ENCODE data around the gene CRELD2. TPM values are rescaled to one million over a fixed set of nuclear protein-coding genes. Genes with fewer than 3 reads are reported as not detected.
A peak's percentile ranks its signal among the peaks of the same experiment; 100 is the strongest.

CRELD2 gene
- total RNA-seq, 1 donor from 2014 or later, result 44.3 TPM

DNA sequence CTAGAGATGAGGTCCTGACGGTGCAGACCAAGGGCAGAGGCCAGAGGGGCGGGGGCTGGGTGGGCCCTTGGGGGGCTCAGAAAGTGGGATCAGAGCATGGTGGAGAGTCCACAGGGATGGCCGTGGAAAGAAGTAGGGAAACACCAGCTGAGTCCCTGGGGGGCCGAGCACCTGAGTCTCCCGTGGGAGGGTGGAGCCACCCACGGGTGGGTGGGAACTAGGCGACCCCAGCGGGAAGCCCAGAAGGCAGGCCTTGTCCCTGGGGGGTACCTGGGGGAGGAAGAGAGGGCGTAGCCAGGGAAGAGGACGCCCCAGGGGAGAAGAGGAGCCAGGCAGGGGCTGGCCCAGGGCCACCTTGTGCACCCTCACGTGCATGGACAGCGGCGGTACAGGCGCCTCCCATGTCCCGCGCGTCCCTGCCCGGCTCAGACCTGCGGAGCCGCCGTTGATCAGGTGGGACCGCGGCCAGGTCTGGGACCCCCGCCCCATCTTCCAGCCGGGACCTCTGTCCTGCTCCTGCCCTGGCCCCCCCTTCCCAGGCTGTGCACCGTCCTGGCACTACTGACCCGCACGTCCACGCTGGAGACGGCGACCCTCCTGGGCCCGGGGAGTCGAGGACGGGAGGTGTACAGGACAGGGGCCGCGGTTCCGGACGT lies 10.2 kb downstream of the CRELD2 start:
- Mint-ChIP-seq H3K4me3 (ENCODE audit: unreplicated experiment) (no peak overlapping the region), H3K27ac (ENCODE audit: unreplicated experiment) (no peak overlapping the region), H3K27me3 (ENCODE audit: low read depth) (no peaks in the 10 kb centered on the region), H3K36me3 (ENCODE audit: low read depth) (peaks cover 7% of the 10 kb centered on the region), H3K9me3 (ENCODE audit: low read depth) (no peaks in the 10 kb centered on the region), H3K4me1 (ENCODE audit: low read depth) (peaks cover 12% of the 10 kb centered on the region)
- no peak for TF ChIP-seq CTCF (IDR thresholded peaks at IDR 0.05)
- no peak for DNase-seq (ENCODE audit: low spot score)

DNA sequence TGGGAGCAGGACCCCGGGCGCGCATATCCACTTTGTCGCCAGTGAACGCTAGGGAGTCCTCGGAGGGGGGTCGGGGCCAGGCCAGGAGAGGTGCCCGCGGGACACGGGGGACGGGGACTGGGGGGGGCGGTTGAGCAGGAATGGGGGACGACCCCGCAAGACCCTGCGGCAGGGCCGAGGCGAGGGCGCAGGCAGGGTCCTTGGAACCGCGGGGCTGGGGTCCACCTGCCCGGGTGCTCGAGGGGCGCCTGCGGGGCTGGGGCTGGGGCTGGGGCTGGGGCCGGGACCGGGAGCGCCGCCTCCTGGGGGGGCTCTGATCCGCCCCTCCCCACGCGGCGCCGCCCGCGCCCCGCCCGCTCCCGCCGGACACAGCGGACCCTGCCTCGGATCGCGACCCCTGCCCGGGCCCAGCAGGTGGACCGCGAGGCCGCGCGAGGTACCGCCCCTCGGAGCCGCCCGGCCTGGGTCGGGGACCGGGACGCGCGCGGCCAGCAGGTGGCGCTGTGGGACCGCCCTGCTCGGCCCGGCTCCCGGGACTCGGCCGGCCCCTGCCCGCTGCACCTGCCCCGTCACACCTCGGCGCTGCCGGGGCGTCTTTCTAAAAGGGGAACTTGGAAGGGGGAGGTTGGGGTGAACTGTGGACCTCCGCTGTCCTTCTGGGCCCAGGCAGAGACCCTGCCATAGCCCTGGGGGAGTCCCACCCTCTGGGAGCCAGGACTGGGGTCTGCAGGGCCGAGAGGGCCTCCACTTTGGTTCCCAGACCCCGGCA lies 11.0 kb downstream of the CRELD2 start:
- TF ChIP-seq CTCF (IDR thresholded peaks at IDR 0.05), result peak; percentile 89
- Mint-ChIP-seq H3K27me3 (ENCODE audit: low read depth) (no peaks in the 10 kb centered on the region), H3K36me3 (ENCODE audit: low read depth) (peaks cover 7% of the 10 kb centered on the region), H3K9me3 (ENCODE audit: low read depth) (no peaks in the 10 kb centered on the region), H3K4me3 (ENCODE audit: unreplicated experiment) (no peak overlapping the region), H3K27ac (ENCODE audit: unreplicated experiment) (no peak overlapping the region), H3K4me1 (ENCODE audit: low read depth) (peaks cover 12% of the 10 kb centered on the region)
- no peak for DNase-seq (ENCODE audit: low spot score)

DNA sequence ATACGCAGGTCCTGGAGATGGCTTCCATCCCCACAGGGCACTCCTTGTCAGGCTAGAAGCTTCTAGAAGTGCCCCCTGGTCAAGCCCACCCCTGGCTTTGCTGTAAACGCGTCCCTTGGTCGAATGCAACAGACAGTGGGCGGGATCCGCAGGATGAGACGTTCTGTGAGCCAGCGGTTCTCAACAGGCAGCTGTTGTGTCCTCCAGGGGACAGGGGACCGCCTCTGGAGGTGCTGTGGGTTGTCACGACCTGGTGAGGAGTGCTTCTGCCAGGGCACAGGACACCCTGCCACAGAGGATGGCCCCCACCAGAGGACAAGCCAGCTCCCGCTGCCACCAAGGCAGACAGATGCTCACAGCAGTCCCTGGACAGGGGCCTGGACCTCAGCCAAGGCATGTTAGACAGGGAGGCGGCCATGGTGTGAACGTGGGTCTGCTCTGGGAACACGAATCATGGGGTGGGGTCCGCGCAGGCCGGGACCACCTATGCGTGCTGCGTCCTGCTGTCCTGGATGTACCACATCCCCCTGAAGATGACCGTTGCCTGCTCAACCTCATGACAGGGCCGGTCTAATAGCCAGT lies 11.7 kb downstream of the CRELD2 start:
- Mint-ChIP-seq H3K27me3 (ENCODE audit: low read depth) (no peaks in the 10 kb centered on the region), H3K9me3 (ENCODE audit: low read depth) (no peaks in the 10 kb centered on the region), H3K27ac (ENCODE audit: unreplicated experiment) (no peak overlapping the region), H3K36me3 (ENCODE audit: low read depth) (peaks cover 7% of the 10 kb centered on the region), H3K4me1 (ENCODE audit: low read depth) (peaks cover 12% of the 10 kb centered on the region), H3K4me3 (ENCODE audit: unreplicated experiment) (no peak overlapping the region)
- no peak for DNase-seq (ENCODE audit: low spot score)
- TF ChIP-seq CTCF (IDR thresholded peaks at IDR 0.05), result no peak

DNA sequence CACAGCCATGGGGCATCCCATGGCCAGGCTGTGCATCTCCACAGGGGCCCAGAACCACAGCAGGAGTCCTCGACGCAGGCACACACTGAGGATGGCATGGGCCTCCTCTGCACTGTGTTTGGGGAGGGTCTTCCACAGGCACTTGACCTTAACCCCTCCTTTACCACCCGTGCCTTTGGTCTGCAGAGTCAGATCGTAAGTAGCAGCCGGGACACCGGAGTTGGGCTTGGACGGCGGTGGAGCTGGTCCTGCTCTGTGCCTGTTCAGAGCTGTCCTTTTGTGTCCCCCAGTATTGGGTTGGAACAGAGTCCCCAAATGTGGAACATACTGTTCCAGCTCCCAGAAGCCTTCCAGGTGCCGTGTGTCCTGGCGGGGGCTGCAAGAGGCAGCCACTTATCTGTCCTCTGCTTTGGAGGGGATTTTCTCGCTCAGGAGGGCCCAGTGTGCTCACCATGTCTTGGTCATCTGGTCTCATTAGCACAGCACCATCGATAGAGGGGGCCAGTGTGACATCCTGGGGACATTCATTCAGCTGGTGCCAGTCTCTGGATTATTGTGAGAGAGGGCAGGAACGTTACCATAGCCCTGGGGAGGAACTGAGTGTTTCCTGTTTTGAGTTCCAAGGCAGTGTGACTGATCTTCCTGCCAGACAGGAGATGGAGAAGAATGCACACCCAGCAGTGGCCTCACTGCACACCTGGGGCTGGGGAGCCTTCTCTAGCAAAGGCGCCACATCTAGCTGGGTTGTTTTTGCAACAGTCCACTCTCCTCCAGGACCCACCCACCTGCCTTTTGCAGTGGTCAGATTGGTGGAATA lies 12.4 kb downstream of the CRELD2 start:
- Mint-ChIP-seq H3K27me3 (ENCODE audit: low read depth) (no peaks in the 10 kb centered on the region), H3K27ac (ENCODE audit: unreplicated experiment) (no peak overlapping the region), H3K36me3 (ENCODE audit: low read depth) (peaks cover 2% of the 10 kb centered on the region), H3K4me1 (ENCODE audit: low read depth) (peaks cover 12% of the 10 kb centered on the region), H3K9me3 (ENCODE audit: low read depth) (no peaks in the 10 kb centered on the region), H3K4me3 (ENCODE audit: unreplicated experiment) (no peak overlapping the region)
- DNase-seq (ENCODE audit: low spot score), result no peak
- TF ChIP-seq CTCF (IDR thresholded peaks at IDR 0.05), result peak; percentile 78
